HG03196 (cell line): ENCODE results near the gene TCTN3.
A peak's percentile ranks its signal among the peaks of the same experiment; 100 is the strongest.
"Not testable (repeated sequence)": the region's sequence is repeated elsewhere in the genome, so short reads cannot be mapped to it uniquely, and the experiment has no call there.

Experiments
- ATAC-seq: cut with Tn5 transposase; IDR thresholded peaks from one replicate; pipeline ENCODE4 v1.9.1; 2021; ENCODE audit not compliant: unreplicated experiment

The TCTN3 gene, protein sequence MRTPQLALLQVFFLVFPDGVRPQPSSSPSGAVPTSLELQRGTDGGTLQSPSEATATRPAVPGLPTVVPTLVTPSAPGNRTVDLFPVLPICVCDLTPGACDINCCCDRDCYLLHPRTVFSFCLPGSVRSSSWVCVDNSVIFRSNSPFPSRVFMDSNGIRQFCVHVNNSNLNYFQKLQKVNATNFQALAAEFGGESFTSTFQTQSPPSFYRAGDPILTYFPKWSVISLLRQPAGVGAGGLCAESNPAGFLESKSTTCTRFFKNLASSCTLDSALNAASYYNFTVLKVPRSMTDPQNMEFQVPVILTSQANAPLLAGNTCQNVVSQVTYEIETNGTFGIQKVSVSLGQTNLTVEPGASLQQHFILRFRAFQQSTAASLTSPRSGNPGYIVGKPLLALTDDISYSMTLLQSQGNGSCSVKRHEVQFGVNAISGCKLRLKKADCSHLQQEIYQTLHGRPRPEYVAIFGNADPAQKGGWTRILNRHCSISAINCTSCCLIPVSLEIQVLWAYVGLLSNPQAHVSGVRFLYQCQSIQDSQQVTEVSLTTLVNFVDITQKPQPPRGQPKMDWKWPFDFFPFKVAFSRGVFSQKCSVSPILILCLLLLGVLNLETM

DNA sequence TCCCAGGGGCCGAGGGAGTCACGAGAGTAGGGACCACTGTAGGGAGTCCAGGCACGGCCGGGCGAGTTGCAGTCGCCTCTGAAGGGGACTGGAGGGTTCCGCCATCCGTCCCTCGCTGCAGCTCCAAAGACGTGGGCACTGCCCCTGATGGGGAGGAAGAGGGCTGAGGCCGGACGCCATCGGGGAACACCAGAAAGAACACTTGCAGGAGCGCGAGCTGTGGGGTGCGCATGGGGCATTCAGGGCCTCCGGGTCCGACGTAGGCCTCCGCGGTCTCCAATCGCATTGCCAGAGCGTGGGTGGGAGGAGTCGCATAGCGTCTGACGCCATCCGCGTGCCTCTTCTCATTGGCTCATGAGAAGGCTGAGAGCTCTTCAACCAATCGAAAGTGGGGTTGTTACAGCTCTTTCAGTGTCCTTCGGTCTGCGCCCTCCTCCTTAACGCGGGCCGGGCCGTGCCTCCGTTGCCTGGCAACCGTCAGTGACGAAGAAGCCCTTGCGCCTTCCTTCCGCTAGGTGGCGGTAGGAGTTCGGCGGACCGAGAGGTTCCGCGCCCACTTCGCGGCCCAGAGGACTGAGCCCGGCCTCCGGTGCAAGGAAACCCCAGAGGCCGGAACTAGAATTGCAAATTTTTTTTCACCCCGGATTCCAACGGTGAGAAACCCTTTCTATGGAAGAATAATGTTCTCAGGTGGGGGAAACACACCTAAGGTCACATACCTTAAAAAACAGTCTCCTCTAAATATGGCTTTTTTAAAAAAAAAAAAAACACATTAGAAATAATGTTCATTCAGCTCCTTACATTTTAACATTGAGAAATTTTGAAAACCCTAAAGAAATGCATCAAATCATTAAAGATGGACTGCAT, at the start of gene TCTN3:
Gene TCTN3 (minus strand): TSS at position 260 of the 867 bp plus-strand sequence. CDS start 28 bp downstream, at position 232.
- peak; percentile 99 for ATAC-seq

DNA sequence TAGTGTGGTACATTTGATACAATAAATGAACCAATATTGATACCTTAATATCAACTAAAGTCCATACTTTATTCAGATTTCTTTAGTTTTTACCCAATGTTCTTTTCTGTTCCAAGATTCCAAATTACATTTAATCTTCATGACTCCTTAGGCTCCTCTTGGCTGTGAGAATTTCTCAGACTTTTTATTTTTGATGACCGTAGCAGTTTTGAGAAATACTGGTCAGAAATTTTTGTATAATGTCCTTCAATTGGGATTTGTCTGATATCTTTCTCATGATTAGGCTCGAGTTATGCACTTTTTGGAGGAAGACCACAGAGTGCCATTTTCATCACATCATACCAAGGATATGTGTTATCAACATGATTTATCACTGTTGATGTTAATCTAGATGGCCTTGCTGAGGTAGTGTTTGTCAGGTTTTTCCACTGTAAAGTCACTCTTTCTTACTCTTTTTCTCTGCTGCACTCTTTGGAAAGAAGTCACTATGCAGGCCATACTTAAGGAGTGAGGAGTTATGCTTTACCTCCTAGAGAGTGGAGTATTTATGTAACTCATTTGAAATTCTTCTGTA, 49.3 kb upstream of the TCTN3 start:
- no peak for ATAC-seq

DNA sequence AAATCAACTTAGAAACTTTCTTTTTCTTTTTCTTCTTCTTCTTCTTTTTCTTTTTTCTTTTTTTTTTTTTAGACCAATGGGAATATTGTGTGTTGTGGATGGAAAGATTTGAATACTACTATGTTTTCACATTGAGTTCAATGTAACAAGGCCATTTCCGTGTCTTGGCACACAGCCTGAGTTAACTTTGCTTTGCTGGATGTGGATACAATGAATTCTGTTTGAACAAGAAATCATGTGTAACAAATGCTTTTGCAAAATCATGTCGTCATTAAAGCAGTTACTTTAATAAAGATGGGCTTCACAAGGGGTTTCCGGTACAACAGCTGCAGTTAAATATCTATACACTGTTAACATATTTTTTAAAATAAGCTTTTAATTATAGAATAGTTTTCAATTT, 48.8 kb upstream of the TCTN3 start:
- ATAC-seq: no peak

DNA sequence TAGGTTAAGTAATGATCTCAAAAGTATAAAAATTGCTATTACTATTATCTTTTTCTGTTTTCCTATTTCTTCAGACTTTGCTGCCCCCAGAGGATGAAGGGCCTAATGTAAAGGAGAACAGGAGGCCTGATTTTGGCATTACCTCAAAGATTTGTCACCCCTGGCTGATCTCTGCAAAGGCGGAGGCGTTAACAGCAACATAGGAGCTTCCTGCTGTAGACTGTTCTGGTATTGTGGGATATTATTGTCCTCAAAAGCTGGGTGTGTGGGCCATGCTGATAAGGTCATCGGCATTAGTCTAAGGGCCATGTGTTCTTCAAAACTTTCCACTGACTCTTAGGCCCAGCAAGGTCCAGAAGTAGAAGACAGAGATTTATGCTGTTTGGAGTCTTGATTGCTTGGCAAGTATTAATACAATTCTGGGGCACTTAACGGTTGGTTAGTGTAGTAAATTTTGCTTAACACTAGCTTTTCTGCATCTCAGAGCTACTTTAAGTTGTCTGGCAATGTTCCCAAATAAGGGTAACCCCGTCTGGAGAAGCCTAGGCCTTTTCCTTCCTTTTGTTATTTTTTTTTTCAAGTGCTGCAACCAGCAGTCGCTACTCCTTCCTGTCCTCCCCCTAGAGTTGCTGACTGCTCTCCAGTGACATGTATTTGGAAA, 48.2 kb upstream of the TCTN3 start:
- no peak for ATAC-seq

DNA sequence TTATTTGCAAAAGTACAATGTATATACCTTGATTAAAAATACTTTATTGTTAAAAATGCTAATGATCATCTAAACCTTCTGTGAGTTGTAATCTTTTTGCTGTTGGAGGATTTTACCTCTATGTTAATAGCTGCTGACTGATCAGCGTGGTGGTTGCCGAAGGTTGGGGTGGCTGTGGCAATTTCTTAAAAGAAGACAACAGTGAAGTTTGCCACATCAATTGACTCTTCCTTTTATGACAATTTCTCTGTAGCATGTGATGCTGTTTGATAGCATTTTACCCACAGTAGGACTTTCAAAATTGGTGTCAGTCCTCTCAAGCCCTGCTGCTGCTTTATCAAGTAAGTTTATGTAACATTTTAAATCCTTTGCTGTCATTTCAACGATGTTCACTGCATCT, 45.3 kb upstream of the TCTN3 start:
- ATAC-seq: no peak

DNA sequence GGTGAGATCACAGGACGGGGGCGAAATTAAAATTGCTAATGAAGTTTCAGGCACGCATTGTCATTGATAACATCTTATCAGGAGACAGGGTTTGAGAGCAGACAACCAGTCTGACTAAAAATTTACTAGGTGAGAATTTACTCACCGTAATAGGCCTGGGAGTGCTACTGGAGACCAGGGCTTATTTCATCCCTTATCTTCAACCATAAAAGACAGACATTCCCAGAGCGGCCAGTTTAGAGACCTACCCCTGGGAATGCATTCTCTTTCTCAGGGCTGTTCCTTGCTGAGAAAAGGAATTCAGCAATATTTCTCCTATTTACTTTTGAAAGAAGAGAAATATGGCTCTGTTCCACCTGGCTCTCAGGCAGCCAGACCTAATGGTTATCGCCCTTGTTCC, 39.2 kb upstream of the TCTN3 start:
- not testable (repeated sequence) for ATAC-seq

DNA sequence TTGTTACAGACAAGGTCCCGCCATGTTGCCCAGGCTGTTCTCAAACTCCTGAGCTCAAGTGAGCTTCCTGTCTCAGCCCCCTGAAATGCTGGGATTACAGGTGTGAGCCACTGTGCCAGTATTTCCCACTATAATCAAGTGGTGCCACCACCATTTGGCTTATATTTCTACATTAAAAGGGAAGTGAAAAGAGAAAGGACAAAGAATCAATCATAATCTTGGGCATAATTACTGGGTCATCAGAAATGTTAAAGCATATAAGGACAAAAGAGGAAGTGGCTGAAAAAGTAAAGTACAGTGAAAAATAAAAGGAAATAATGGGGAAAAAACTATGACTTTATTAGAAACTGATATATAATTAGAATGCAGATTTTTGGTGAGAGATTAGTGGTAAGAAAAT, 36.5 kb upstream of the TCTN3 start:
- ATAC-seq: no peak

DNA sequence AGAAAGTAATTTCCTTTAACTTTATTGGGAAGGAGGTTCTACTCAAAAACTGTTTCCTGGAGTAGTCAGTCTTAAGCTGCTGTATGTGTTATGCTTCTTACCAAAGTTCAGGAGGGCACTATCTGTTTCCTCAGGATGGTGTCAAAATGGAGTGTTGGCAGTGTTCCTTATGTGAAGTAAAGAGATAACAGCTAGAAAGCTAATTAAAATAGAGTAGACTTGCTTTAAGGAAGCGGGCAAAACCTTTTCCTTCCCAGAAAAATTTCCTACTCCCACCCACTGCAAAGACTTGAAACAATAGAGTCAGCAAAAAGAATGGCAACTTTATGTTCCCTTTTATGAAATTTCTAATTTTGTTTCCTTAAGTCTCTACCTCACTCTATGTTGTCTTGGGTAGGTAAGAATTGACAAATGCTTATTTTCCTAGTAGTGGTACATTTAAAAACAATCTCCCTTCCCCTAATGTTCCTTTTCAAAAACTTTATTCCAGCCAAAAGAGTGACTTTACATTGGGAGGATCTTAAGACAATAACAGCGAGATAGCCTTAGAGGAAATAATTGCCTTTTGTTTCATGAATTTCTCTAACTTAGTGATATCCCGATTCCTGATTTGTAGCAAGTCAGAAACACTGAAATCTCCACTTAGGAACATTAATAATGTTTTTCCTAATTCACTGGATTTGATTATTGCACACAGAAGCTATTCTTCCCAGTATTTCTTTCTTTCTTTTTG, 35.8 kb upstream of the TCTN3 start:
- no peak for ATAC-seq

DNA sequence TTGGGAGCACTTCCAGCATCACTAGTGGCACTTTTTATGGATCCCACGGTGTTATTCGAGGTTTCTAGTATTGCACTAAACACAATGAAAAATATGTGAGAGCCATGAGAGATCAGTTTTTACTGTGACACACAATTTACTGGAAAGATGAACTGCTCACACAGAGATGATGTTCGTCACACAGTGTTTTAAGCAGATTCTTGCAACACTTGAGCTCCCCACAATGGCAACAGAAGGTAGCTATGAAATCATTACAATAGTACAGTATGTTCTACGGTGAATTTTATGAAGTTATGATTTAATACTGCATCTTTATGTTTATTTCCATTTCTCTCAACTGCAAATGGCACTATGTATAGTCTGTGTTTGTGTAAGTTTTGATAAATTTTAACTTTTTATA, 34.8 kb upstream of the TCTN3 start:
- no peak for ATAC-seq

DNA sequence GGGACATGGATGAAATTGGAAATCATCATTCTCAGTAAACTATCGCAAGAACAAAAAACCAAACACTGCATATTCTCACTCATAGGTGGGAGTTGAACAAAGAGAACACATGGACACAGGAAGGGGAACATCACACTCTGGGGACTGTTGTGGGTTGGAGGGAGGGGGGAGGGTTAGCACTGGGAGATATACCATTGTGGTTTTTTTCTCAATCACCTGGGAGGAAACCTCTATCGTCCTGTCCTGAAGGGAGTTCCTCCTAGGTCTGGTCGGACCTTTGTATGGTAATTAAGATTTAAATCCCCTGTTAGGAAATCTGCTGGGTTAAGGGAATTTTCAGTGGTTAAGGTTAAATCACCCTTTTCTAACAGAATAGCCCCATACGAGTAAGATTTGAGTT, 28.8 kb upstream of the TCTN3 start:
- not testable (repeated sequence) for ATAC-seq

DNA sequence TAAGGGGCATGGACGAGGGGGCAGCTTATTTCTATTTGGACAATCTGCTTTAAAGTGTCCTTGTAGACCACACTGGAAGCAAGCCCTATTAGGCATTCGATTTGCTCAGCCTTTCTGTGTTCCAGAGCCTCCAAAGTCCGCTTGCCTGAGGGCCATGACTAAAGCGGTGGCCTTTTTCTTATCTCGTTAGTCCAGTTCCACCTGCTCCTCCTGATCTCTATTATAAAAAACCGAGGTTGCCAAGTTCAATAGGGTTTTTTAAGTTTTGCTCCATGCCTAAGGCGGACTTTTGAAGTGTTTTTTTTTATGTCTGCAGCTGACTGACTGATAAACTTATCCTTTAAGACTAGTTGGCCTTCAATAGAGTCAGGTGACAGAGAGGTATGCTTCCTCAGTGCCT, 27.0 kb upstream of the TCTN3 start:
- not testable (repeated sequence) for ATAC-seq

DNA sequence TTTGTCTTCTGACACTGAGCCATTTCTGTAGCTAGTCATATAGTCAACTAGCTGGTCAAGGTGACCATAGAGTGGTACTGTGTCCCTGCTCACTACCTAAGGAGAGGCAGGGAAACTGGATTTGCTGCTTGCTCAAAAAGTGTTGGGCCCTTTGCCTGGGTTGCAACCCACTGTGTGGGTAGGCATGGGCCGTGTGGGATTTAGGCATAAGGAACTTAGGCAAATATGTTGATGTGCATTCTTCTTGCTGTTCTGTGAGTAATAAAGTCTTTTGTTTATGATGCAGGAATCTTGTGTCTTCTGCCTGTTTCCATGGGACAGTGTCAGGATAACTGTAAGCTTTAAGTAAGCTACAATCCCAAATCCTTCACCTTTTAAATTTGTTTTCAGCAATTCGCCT, 23.1 kb upstream of the TCTN3 start:
- no peak for ATAC-seq

DNA sequence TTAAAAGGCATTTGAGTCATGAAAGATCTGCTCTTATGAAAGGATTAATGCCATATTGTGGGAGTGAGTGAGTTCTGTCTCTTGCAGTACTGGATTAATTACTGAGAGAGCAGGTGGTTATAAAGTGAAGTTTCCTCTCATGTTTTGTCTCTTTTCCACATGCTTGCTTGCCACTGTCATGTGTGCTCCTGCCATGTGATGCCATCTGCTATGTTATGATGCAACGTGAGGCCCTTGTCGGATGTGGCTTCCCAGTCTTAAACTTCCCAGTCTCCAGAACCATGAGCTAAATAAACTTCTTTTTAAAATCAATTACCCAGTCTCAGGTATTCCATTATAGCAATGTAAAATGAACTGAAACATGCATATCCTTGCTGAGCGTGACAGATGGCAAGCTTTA, 22.7 kb upstream of the TCTN3 start:
- no peak for ATAC-seq

DNA sequence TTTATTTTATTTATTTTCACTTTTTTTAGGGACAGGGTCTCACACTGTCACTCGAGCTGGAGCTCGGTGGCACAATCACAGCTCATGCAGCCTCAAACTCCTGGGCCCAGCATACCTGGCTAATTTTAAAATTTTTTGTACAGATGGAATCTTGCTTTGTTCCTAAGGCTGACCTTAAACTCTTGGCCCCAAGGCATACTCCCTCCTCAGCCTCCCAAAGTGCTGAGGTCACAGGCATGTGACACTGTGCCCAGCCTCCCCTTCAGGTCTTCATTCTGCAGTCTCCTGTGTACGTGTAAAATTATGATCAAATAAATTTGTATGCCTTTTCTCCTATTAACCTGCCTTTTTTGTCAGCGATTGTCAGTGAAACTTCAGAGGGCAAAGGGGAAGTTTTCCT, 17.8 kb upstream of the TCTN3 start:
- ATAC-seq: no peak

DNA sequence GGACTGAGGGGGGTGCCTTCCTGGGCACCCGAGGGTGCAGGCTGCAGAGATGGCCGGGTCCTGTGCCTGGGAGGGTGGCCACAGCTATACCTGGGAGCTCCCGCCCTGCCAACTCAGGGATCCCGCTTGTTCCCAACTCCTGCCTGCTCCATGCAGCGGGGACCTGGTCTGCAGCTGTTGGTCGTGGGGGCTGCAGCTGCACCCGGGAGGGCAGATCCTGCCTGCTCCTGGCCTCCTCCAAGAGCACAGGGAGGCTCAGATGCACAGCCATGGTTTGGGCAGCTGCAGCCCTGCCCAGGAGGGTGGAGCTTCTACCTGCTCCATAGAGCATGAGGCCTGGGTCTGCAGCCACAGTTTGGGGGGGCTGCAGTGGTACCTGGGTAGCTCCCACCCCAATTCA, 13.3 kb upstream of the TCTN3 start:
- no peak for ATAC-seq

DNA sequence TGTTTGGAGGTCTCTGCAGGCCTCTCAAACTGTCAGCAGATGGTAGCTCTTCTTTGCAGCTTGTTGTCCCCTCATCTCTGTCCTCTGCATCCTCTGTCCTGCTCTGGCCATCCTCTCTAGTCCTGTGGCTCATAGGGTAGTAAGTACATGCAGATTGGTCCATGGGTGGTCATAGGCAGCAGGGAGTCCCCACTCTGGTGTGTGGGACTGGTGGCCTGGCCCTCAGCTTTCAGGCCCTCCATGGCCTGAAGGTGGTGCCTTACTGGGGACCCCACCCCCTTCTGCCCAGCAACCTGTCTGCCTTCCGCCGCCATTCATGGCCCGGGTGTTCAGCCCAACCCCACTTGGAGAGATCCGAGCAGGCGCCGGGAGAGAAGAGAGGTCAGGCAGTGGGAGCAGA, 12.8 kb upstream of the TCTN3 start:
- no peak for ATAC-seq

DNA sequence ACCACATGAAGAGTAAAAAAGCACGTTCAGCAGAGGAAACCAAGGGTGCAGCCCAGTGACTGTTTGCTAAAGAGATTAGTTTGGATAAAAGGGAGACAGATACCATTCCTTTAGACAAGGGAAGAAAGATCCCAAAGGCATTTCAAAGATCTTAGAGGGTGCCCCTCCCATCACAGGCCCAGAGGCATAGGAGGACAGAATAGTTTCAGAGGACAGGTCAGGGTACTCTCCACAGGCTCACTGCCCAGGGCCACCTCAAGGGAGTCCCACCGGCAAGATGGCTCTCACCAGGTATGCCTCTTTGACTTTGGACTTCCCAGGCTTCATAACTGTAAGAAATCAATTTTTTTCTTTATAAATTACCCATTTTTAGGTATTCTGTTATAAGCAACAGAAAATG, 4.7 kb upstream of the TCTN3 start:
- ATAC-seq: no peak

DNA sequence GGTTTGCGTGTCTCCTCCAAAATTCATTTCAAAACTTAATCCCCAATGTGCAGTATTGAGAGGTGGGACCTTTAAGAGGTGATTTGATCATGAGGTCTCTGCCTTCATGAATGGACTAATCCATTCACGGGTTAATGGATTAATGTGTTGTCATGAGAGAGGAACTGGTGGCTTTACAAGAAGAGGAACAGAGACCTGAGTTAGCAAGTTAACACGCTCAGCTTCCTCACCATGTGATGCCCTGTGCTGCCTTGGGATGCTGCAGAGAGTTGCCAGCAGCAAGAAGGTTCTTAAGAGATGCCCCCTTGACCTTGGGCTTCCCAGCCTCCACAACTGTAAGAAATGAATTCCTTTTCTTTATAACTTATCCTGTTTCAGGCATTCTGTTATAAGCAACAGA, 3.7 kb upstream of the TCTN3 start:
- ATAC-seq: no peak

DNA sequence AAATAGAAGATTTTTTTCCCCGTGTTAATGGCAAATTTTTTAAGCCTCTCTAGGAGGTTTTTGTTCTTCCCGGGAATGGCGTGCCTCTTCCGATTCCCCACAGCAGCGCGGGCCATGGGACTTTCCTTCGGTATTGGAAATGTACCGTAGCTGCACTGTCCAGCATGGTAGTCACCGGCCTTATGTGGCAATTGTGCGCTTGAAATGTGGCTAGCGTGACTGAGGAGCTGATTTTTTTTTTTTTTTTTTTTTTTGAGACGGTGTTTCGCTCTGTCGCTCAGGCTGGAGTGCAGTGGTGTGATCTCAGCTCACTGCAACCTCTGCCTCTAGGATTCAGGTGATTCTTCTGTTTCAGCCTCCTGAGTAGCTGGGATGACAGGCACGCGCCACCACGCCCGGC, 938 bp upstream of the TCTN3 start:
- no peak for ATAC-seq

DNA sequence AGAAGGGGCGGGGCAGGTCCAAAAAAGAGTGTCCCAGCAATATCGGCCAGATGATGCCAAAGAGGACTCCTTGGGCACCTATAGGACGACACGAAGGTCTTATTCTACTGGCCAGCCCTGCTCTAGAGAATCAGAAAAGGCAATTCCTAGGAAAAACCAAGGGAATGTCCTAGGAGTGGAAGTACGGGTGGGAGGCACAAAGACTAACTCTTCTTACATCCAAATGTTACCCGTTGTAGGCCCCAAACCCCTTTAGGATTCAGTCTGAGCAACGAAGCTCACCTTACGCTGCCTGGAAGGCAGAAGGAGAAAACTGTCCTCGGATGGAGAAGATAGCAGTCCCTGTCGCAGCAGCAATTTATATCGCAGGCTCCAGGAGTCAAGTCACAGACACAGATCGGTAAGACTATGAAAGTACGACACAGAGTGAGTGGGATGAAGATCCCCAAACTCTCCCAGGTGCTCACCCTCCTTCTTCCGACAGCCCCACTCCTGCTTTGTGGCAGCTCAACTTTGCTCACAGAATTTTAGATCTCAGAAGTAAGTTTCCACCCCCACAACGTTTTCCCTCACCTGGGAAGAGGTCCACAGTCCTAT, 558 bp downstream of the TCTN3 start:
- peak; percentile 2 for ATAC-seq
